GM23338 (cell line): ENCODE data around the gene LIN7C. TPM values are rescaled to one million over a fixed set of nuclear protein-coding genes. Genes with fewer than 3 reads are reported as not detected.

Experiments used
- ATAC-seq: fragments of 200-7000 bp; cut with Tn5 transposase; 3 replicates; pipeline ENCODE4 v1.9.1; 2020
- DNase-seq: peaks from one replicate; pipeline ENCODE4 v3.0.0-alpha.2; 2015; ENCODE audit warnings: low spot score
- H2AFZ ChIP-seq: fragments of 200-600 bp; sonication (generic); 2 replicates; pipeline ENCODE4 v1.8.0; 2016; ENCODE audit warnings: antibody characterized with exemption, mild to moderate bottlenecking, moderate library complexity
- H3F3A ChIP-seq: fragments of 200-600 bp; sonication (generic); replicated peaks from 2 replicates; pipeline ENCODE4 v1.8.0; 2017; ENCODE audit warnings: antibody characterized with exemption, mixed run types, low read depth
- H3K27ac ChIP-seq: fragments of 200-600 bp; sonication (generic); 2 replicates; pipeline ENCODE4 v1.6.1; 2016; ENCODE audit warnings: low read depth
- H3K27me3 ChIP-seq: fragments of 200-600 bp; sonication (generic); 2 replicates; pipeline ENCODE4 v1.8.0; 2016; ENCODE audit warnings: mild to moderate bottlenecking, mixed run types, moderate library complexity; ENCODE audit not compliant: insufficient read depth
- H3K36me3 ChIP-seq: fragments of 200-600 bp; sonication (generic); 2 replicates; pipeline ENCODE4 v1.8.0; 2016; ENCODE audit warnings: mild to moderate bottlenecking; ENCODE audit not compliant: insufficient read depth
- H3K4me1 ChIP-seq: fragments of 200-600 bp; sonication (generic); 2 replicates; pipeline ENCODE4 v1.8.0; 2016; ENCODE audit warnings: mild to moderate bottlenecking, moderate library complexity; ENCODE audit not compliant: insufficient read depth
- H3K4me2 ChIP-seq: fragments of 200-600 bp; sonication (generic); 2 replicates; pipeline ENCODE4 v1.7.1; 2017; ENCODE audit warnings: mixed run types
- H3K4me3 ChIP-seq: fragments of 200-600 bp; sonication (generic); 2 replicates; pipeline ENCODE4 v1.6.1; 2016; ENCODE audit warnings: mixed run types
- H3K79me2 ChIP-seq: fragments of 200-600 bp; sonication (generic); replicated peaks from 2 replicates; pipeline ENCODE4 v1.8.0; 2017; ENCODE audit warnings: mild to moderate bottlenecking; ENCODE audit not compliant: insufficient read depth
- H3K9me2 ChIP-seq: fragments of 200-600 bp; sonication (generic); 2 replicates; pipeline ENCODE4 v1.8.0; 2017; ENCODE audit not compliant: insufficient read depth
- H4K20me1 ChIP-seq: fragments of 200-600 bp; sonication (generic); replicated peaks from 2 replicates; pipeline ENCODE4 v1.8.0; 2017; ENCODE audit warnings: mild to moderate bottlenecking; ENCODE audit not compliant: insufficient read depth
- H3K27ac Mint-ChIP-seq: 2 replicates; pipeline ENCODE4 v1.8.0; 2020; ENCODE audit warnings: inconsistent platforms, mild to moderate bottlenecking, moderate library complexity, mixed read lengths
- H3K27me3 Mint-ChIP-seq: 3 replicates; pipeline ENCODE4 v1.8.0; 2022; ENCODE audit warnings: low read depth, mild to moderate bottlenecking, moderate library complexity, mixed read lengths, inconsistent platforms; ENCODE audit not compliant: insufficient read depth, poor library complexity
- H3K36me3 Mint-ChIP-seq: 3 replicates; pipeline ENCODE4 v1.8.0; 2021; ENCODE audit warnings: low read depth, mild to moderate bottlenecking, inconsistent platforms, moderate library complexity, mixed read lengths
- H3K4me1 Mint-ChIP-seq: 3 replicates; pipeline ENCODE4 v1.8.0; 2020; ENCODE audit warnings: mild to moderate bottlenecking, inconsistent platforms, mixed read lengths
- H3K4me3 Mint-ChIP-seq: 3 replicates; pipeline ENCODE4 v1.8.0; 2021; ENCODE audit warnings: moderate library complexity, mild to moderate bottlenecking, inconsistent platforms, mixed read lengths
- H3K9me3 Mint-ChIP-seq: 3 replicates; pipeline ENCODE4 v1.8.0; 2020; ENCODE audit warnings: moderate library complexity, mild to moderate bottlenecking, inconsistent platforms, mixed read lengths
- CREB1 ChIP-seq: fragments of 250-450 bp; sonication (Bioruptor Pico); IDR thresholded peaks from 2 replicates; pipeline ENCODE4 v1.5.0; 2020; ENCODE audit warnings: low read depth, mild to moderate bottlenecking, moderate library complexity
- EZH2 ChIP-seq: fragments of 200-600 bp; sonication (generic); IDR thresholded peaks from one replicate; pipeline ENCODE4 v1.8.0; 2017; ENCODE audit warnings: antibody characterized with exemption, mild to moderate bottlenecking, low read depth; ENCODE audit not compliant: unreplicated experiment
- EZH2phosphoT487 ChIP-seq: fragments of 200-600 bp; sonication (generic); IDR thresholded peaks from one replicate; pipeline ENCODE4 v1.8.1; 2018; ENCODE audit warnings: antibody characterized with exemption; ENCODE audit not compliant: unreplicated experiment
- JUNB ChIP-seq: IDR thresholded peaks from one replicate; pipeline ENCODE4 v1.6.1; 2016; ENCODE audit warnings: antibody characterized with exemption; ENCODE audit not compliant: unreplicated experiment
- NANOG ChIP-seq: IDR thresholded peaks from 2 replicates; pipeline ENCODE4 v1.6.1; 2016; ENCODE audit warnings: antibody characterized with exemption, borderline replicate concordance
- POLR2AphosphoS5 ChIP-seq: IDR thresholded peaks from 2 replicates; pipeline ENCODE4 v1.6.1; 2016; ENCODE audit warnings: antibody characterized with exemption, low read depth
- STAT1 ChIP-seq: IDR thresholded peaks from one replicate; pipeline ENCODE4 v1.6.1; 2016; ENCODE audit warnings: antibody characterized with exemption; ENCODE audit not compliant: unreplicated experiment
- ZNF114 ChIP-seq: fragments of 250-450 bp; sonication (Bioruptor Pico); IDR thresholded peaks from 2 replicates; pipeline ENCODE4 v1.5.0; 2020; ENCODE audit warnings: mild to moderate bottlenecking, moderate library complexity
- ZNF331 ChIP-seq: fragments of 250-450 bp; sonication (Bioruptor Pico); IDR thresholded peaks from 2 replicates; pipeline ENCODE4 v1.5.0; 2020; ENCODE audit warnings: low read depth, mild to moderate bottlenecking, moderate library complexity
- polyA plus RNA-seq: library from polyadenylated mRNA; unstranded; fragments of >200 nt; fragmentation: Nextera tagmentation; extraction: Ambion mirVana; gene quantifications from 2 replicates; pipeline ENCODE4 v1.2.1, GENCODE V29; 2016
- total RNA-seq: library from RNA; depleted of rRNA; stranded (reverse); fragments of >200 nt; shearing (Covaris generic); gene quantifications from 2 replicates; pipeline ENCODE4 v1.2.3, GENCODE V29; 2014
- TF ChIP-seq, protein P1 (sequence below): IDR thresholded peaks from 2 replicates; pipeline ENCODE4 v1.6.1; 2016; ENCODE audit warnings: antibody characterized with exemption
- TF ChIP-seq, protein P2 (sequence below), 2 experiments: fragments of 200-600 bp in 1 of 2; sonication (generic) in 1 of 2; conservative IDR thresholded peaks; 2 replicates each; pipeline versions ENCODE4 v1.5.1 to v1.6.1; 2016 to 2017; ENCODE audit warnings: antibody characterized with exemption in 2 of 2, low read depth in 2 of 2, mild to moderate bottlenecking in 2 of 2, moderate library complexity in 1 of 2
- TF ChIP-seq, protein P3 (sequence below): IDR thresholded peaks from one replicate; pipeline ENCODE4 v1.6.1; 2018; ENCODE audit warnings: antibody characterized with exemption; ENCODE audit not compliant: unreplicated experiment
- TF ChIP-seq, protein P4 (sequence below): fragments of 250-450 bp; sonication (Bioruptor Pico); IDR thresholded peaks from 2 replicates; pipeline ENCODE4 v1.5.0; 2020; ENCODE audit warnings: mild to moderate bottlenecking, moderate library complexity

LIN7C gene
- total and polyA plus RNA-seq, 2 experiments from 2014 or later = 22.5 to 61.0 TPM

GRCh38 chr11:27541790-27542189 is 35.2 kb upstream of the LIN7C start:
- H4K20me1 ChIP-seq = no peaks in the 10 kb centered on the region; the same call in 1 of the 2 replicates
- H3K9me3 Mint-ChIP-seq = no peaks in the 10 kb centered on the region

More at GRCh38 chr11:27541790-27542189, 35.2 kb upstream of the LIN7C start:
- Histone ChIP-seq H3K9me2 (no peaks in the 10 kb centered on the region), H3K4me2 (no peak overlapping the region), H3K27me3 (no peaks in the 10 kb centered on the region), H3K4me1 (0 out of 2 replicates have a peak, but pooled peaks cover 3% of the 10 kb centered on the region), H2AFZ (no peak overlapping the region), H3K27ac (no peak overlapping the region), H3K4me3 (no peak overlapping the region), H3F3A (no peaks in the 10 kb centered on the region), H3K79me2 (no peaks in the 10 kb centered on the region), H3K36me3 (no peaks in the 10 kb centered on the region)
- Mint-ChIP-seq H3K36me3 (no peaks in the 10 kb centered on the region), H3K27ac (no peak overlapping the region), H3K4me3 (no peak overlapping the region), H3K4me1 (peaks cover 2% of the 10 kb centered on the region; the same call in 1 of the 3 replicates), H3K27me3 (no peaks in the 10 kb centered on the region)
- TF ChIP-seq, protein P1, sequence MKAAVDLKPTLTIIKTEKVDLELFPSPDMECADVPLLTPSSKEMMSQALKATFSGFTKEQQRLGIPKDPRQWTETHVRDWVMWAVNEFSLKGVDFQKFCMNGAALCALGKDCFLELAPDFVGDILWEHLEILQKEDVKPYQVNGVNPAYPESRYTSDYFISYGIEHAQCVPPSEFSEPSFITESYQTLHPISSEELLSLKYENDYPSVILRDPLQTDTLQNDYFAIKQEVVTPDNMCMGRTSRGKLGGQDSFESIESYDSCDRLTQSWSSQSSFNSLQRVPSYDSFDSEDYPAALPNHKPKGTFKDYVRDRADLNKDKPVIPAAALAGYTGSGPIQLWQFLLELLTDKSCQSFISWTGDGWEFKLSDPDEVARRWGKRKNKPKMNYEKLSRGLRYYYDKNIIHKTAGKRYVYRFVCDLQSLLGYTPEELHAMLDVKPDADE = no peak
- TF ChIP-seq ZNF331 (CRISPR knock-in tag) = no peak
- TF ChIP-seq, protein P2, sequence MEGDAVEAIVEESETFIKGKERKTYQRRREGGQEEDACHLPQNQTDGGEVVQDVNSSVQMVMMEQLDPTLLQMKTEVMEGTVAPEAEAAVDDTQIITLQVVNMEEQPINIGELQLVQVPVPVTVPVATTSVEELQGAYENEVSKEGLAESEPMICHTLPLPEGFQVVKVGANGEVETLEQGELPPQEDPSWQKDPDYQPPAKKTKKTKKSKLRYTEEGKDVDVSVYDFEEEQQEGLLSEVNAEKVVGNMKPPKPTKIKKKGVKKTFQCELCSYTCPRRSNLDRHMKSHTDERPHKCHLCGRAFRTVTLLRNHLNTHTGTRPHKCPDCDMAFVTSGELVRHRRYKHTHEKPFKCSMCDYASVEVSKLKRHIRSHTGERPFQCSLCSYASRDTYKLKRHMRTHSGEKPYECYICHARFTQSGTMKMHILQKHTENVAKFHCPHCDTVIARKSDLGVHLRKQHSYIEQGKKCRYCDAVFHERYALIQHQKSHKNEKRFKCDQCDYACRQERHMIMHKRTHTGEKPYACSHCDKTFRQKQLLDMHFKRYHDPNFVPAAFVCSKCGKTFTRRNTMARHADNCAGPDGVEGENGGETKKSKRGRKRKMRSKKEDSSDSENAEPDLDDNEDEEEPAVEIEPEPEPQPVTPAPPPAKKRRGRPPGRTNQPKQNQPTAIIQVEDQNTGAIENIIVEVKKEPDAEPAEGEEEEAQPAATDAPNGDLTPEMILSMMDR (conservative IDR thresholded peaks at IDR 0.05; ENCODE audit: low read depth in 2 of 2) = no peak
- no peak for TF ChIP-seq ZNF114 (CRISPR knock-in tag)
- TF ChIP-seq POLR2AphosphoS5 = no peak
- no peak for TF ChIP-seq STAT1
- no peak for TF ChIP-seq EZH2
- TF ChIP-seq, protein P3, sequence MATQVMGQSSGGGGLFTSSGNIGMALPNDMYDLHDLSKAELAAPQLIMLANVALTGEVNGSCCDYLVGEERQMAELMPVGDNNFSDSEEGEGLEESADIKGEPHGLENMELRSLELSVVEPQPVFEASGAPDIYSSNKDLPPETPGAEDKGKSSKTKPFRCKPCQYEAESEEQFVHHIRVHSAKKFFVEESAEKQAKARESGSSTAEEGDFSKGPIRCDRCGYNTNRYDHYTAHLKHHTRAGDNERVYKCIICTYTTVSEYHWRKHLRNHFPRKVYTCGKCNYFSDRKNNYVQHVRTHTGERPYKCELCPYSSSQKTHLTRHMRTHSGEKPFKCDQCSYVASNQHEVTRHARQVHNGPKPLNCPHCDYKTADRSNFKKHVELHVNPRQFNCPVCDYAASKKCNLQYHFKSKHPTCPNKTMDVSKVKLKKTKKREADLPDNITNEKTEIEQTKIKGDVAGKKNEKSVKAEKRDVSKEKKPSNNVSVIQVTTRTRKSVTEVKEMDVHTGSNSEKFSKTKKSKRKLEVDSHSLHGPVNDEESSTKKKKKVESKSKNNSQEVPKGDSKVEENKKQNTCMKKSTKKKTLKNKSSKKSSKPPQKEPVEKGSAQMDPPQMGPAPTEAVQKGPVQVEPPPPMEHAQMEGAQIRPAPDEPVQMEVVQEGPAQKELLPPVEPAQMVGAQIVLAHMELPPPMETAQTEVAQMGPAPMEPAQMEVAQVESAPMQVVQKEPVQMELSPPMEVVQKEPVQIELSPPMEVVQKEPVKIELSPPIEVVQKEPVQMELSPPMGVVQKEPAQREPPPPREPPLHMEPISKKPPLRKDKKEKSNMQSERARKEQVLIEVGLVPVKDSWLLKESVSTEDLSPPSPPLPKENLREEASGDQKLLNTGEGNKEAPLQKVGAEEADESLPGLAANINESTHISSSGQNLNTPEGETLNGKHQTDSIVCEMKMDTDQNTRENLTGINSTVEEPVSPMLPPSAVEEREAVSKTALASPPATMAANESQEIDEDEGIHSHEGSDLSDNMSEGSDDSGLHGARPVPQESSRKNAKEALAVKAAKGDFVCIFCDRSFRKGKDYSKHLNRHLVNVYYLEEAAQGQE = no peak
- TF ChIP-seq CREB1 (CRISPR knock-in tag) = no peak
- TF ChIP-seq JUNB = no peak
- TF ChIP-seq, protein P4, sequence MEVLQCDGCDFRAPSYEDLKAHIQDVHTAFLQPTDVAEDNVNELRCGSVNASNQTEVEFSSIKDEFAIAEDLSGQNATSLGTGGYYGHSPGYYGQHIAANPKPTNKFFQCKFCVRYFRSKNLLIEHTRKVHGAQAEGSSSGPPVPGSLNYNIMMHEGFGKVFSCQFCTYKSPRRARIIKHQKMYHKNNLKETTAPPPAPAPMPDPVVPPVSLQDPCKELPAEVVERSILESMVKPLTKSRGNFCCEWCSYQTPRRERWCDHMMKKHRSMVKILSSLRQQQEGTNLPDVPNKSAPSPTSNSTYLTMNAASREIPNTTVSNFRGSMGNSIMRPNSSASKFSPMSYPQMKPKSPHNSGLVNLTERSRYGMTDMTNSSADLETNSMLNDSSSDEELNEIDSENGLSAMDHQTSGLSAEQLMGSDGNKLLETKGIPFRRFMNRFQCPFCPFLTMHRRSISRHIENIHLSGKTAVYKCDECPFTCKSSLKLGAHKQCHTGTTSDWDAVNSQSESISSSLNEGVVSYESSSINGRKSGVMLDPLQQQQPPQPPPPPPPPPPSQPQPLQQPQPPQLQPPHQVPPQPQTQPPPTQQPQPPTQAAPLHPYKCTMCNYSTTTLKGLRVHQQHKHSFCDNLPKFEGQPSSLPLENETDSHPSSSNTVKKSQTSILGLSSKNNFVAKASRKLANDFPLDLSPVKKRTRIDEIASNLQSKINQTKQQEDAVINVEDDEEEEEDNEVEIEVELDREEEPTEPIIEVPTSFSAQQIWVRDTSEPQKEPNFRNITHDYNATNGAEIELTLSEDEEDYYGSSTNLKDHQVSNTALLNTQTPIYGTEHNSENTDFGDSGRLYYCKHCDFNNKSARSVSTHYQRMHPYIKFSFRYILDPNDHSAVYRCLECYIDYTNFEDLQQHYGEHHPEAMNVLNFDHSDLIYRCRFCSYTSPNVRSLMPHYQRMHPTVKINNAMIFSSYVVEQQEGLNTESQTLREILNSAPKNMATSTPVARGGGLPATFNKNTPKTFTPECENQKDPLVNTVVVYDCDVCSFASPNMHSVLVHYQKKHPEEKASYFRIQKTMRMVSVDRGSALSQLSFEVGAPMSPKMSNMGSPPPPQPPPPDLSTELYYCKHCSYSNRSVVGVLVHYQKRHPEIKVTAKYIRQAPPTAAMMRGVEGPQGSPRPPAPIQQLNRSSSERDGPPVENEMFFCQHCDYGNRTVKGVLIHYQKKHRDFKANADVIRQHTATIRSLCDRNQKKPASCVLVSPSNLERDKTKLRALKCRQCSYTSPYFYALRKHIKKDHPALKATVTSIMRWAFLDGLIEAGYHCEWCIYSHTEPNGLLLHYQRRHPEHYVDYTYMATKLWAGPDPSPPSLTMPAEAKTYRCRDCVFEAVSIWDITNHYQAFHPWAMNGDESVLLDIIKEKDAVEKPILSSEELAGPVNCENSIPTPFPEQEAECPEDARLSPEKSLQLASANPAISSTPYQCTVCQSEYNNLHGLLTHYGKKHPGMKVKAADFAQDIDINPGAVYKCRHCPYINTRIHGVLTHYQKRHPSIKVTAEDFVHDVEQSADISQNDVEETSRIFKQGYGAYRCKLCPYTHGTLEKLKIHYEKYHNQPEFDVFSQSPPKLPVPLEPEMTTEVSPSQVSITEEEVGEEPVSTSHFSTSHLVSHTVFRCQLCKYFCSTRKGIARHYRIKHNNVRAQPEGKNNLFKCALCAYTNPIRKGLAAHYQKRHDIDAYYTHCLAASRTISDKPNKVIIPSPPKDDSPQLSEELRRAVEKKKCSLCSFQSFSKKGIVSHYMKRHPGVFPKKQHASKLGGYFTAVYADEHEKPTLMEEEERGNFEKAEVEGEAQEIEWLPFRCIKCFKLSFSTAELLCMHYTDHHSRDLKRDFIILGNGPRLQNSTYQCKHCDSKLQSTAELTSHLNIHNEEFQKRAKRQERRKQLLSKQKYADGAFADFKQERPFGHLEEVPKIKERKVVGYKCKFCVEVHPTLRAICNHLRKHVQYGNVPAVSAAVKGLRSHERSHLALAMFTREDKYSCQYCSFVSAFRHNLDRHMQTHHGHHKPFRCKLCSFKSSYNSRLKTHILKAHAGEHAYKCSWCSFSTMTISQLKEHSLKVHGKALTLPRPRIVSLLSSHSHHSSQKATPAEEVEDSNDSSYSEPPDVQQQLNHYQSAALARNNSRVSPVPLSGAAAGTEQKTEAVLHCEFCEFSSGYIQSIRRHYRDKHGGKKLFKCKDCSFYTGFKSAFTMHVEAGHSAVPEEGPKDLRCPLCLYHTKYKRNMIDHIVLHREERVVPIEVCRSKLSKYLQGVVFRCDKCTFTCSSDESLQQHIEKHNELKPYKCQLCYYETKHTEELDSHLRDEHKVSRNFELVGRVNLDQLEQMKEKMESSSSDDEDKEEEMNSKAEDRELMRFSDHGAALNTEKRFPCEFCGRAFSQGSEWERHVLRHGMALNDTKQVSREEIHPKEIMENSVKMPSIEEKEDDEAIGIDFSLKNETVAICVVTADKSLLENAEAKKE (CRISPR knock-in tag) = no peak
- TF ChIP-seq NANOG = no peak
- TF ChIP-seq EZH2phosphoT487 = no peak
- DNase-seq (no peak), ATAC-seq (no peak)
